IMR-90 (cell line): ENCODE results near the gene MLEC.

Experiments used
- MXI1 ChIP-seq: IDR thresholded peaks from 2 replicates; pipeline ENCODE4 v1.6.1; 2012; ENCODE audit warnings: low read depth, mild to moderate bottlenecking, low read length, moderate library complexity, borderline replicate concordance
- POLR2A ChIP-seq: IDR thresholded peaks from 2 replicates; pipeline ENCODE4 v1.6.1; 2012; ENCODE audit warnings: mild to moderate bottlenecking, low read depth, low read length
- RCOR1 ChIP-seq: IDR thresholded peaks from 2 replicates; pipeline ENCODE4 v1.6.1; 2012; ENCODE audit warnings: mild to moderate bottlenecking, low read length, improper control_type of control experiment; ENCODE audit not compliant: insufficient replicate concordance
- TF ChIP-seq, protein P1 (sequence below): fragments of 150-350 bp; IDR thresholded peaks from 2 replicates; pipeline ENCODE4 v1.6.1; 2017; ENCODE audit warnings: mild to moderate bottlenecking, antibody characterized with exemption, low read length, low read depth
- TF ChIP-seq, protein P2 (sequence below): conservative IDR thresholded peaks from 2 replicates; pipeline ENCODE4 v1.5.1; 2012; ENCODE audit warnings: mild to moderate bottlenecking, low read depth, low read length, improper control_type of control experiment

DNA sequence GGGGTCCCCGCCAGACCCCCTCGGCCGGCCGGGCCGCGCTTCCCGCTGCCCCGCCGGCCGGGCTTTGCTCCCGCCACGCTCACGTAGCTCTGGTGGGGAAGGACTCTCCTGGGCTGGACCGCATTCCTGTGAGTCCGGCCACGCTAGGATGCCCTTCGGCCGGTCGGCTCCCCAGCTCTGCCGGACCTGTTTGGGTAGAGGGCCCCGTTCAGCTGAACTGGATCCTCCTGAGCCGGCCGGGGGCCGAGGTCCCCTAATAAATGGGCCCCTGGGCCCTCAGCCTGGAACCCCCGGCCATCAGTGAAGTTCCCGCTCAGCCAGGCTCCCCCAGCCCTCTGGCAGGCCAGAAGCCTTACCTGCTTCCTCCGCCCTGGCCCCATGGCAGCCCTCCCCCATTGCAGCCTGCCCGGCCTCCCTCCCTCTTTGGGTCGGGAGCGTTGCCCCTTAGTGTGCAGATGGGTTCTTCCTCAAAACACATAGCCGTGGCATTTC is 23.9 kb downstream of the MLEC start:
- TF ChIP-seq POLR2A, result no peak
- TF ChIP-seq, protein P1, sequence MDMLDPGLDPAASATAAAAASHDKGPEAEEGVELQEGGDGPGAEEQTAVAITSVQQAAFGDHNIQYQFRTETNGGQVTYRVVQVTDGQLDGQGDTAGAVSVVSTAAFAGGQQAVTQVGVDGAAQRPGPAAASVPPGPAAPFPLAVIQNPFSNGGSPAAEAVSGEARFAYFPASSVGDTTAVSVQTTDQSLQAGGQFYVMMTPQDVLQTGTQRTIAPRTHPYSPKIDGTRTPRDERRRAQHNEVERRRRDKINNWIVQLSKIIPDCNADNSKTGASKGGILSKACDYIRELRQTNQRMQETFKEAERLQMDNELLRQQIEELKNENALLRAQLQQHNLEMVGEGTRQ, result no peak
- TF ChIP-seq, protein P2, sequence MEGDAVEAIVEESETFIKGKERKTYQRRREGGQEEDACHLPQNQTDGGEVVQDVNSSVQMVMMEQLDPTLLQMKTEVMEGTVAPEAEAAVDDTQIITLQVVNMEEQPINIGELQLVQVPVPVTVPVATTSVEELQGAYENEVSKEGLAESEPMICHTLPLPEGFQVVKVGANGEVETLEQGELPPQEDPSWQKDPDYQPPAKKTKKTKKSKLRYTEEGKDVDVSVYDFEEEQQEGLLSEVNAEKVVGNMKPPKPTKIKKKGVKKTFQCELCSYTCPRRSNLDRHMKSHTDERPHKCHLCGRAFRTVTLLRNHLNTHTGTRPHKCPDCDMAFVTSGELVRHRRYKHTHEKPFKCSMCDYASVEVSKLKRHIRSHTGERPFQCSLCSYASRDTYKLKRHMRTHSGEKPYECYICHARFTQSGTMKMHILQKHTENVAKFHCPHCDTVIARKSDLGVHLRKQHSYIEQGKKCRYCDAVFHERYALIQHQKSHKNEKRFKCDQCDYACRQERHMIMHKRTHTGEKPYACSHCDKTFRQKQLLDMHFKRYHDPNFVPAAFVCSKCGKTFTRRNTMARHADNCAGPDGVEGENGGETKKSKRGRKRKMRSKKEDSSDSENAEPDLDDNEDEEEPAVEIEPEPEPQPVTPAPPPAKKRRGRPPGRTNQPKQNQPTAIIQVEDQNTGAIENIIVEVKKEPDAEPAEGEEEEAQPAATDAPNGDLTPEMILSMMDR, result no peak
- no peak for TF ChIP-seq RCOR1
- no peak for TF ChIP-seq MXI1
